GM19324 (cell line): Measurements from ENCODE around the gene STRA8.
A peak's percentile ranks its signal among the peaks of the same experiment; 100 is the strongest.

Experiments used
- ATAC-seq: cut with Tn5 transposase; IDR thresholded peaks from one replicate; pipeline ENCODE4 v1.9.1; 2021; ENCODE audit warnings: mild to moderate bottlenecking, moderate library complexity; ENCODE audit not compliant: unreplicated experiment, low FRiP score

Gene STRA8

DNA sequence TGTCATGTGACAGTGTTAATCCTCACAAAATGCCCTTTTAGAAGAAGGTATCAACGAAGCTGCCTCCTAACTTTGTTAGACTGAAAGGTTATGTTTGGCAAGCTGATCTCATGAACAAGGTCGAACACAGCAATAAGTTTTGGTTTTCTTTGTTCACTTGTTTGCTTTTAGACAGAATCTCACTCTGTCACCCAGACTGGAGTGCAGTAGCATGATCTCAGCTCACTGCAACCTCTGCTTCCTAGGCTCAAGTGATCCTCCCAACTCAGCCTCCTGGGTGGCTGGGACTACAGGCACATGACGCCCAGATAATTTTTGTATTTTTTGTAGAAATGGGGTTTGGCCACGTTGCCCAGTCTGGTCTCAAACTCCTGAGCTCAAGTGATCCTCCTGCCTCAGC lies 1.1 kb downstream of the STRA8 start:
- ATAC-seq, result no peak

DNA sequence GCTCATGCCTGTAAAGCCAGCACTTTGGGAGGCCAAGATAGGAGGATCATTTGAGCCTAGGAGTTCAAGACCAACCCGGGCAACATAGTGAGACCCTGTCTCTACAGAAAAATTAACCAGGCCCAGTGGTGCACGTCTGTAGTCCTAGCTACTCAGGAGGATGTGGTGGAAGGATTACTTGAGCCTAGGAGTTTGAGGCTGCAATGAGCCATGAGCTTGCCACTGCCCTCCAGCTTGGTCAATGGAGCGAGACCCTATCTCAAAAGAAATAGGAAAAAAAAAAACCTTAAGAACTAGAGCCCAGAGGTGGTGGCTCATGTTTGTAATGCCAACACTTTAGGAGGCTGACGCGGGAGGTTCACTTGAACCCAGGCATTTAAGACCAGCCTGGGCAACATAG lies 2.2 kb downstream of the STRA8 start:
- no peak for ATAC-seq

DNA sequence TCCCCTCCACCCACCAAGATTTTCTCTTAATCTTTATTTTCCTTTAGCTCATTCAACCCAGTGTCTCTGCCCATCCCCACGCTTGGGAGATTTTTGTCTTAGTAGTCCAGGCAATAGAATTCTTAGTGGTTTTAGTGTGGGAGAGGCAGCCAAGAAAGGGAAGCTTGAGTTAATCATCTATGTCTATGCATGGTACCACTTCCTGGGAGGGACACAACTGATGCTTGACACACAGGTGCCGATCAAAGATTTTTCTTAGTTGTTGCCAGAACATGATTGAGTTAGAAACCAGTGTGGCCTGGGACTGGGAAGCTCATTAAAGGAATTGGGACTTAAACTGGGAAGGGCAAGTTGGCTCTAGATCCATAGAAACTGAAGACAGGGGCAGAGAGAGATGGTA lies 3.1 kb downstream of the STRA8 start:
- peak; percentile 60 for ATAC-seq

DNA sequence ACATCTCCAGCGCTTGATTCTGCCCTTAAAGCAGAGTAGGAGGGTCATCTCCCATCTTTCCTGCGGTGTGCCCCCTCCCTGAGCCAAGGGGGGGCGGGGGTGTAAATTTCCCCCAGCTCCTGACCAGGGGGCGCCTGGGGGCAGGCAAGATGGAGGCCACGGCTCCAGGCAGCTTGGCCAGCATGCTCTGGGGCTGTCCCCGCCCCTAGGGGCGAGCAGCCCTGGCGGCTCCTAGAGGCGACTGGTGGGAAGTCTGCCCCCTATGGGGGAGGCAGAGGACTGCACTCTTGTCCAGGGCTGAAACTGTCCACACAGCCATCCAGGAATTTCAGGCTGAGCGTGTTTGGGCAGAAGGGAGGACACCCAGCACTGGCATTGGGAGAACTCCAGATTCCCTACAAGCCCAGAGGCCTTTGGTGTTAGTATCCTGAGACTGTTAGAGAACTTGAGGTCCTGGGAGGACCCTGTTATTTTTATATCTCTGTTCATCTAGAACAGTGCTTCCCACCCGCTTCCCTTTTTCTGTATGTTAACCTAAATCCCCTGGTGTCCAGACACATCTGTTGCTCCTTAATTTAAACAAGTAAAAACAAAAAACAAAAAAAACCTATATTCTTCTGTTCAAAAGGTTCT lies 4.6 kb downstream of the STRA8 start:
- no peak for ATAC-seq

DNA sequence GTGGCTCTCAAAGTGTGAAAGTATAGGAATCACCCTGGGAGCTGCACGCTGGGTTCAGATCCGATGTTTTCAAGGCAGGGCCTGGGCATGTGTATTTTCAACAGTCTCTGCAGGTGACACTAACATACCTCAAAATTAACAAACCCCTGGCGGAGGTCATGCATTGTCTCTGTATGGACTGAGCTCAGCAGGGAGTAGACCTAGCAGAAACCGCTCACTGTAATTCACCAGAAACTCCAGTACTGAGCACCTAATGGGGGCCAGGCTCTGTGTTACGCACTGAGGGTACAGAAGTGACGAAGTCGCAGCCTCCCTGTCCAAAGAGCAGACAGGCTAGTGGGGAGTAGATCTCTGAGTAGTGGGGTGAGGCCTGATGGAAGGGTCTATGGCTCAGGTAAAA lies 5.6 kb downstream of the STRA8 start:
- ATAC-seq, result no peak

DNA sequence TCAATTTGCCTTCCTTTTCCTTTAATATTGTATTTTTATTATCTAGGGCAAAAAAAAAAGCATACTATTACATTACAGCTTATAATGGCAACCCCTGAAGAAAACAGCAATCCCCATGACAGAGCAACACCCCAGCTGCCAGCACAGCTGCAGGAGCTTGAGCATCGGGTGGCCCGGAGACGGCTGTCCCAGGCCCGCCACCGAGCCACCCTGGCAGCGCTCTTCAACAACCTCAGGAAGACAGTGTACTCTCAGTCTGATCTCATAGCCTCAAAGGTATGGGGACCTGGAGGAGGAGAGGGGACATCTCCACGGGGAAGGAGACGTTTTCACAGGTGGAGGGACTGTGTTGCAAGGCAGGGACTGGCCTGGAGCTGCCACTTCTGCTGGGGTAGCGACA lies 6.8 kb downstream of the STRA8 start:
- no peak for ATAC-seq

DNA sequence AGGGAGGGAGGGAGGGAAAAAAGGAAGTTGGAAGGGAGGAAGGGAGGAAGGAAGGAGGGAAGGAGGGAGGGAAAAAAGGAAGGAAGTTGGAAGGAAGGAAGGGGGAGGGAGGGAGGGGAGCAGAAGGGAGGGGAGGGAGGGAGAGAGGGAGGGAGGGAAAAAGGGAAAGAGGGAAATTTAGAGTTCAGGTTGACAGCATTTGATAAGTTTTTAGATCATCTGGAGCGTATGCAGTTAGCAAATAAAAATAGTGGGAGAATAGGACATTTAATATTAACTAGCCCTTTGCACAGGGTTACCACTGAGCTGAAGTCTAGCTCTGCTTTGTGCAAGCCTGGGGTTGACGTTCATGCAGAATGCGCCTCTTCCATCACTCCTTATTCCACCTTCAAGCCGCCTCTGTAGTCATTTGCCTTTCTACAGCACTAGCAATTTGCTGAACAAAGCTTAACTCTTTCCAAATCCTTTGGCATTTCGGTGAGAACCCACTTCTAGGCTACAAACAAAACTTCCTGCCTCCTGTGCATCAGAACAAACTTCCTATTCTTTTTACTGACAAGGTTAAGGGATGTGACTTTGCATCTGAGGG lies 8.6 kb downstream of the STRA8 start:
- ATAC-seq, result no peak

DNA sequence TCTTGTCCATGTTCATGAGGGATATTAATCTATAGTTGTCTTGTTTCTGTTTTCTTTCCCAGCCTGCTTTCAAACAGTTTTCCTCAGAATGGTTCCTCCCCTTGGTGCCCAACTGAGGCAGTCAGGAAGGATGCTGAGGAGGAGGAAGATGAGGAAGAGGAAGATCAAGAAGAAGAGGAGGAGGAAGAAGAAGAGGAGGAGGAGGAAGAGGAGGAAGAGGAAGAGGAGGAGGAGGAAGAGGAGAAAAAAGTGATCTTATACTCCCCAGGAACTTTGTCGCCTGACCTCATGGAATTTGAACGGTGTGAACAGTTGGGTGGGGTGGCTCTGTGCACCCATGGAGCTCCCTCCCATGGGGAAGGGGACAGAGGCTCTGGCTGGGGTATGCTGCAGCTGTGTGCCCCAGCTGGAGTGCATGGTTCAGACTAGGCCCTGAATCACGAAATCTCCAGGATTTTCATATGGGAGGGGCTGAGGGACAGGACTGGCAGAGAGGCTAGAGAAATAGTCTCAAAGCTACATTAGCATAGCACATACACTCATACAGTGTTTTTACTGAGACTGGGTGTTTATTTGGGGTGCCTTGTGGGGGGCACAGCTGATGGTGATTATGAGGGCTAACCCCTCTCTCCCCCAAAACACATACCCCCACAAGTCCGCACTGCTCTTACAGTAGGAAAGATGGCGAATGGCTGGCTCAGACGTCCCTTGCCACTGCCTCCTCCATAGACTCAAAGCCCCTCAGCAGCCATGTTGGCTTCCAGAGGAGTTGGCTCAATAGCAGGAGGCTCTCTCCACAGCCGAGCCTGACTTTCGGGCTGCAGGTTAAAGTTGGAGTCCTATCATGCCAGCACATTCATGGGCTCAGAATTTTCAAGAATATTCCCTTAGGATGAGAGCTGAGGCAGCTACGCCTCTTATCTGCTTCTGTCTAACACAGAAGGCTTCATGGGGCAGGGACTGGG lies 11.9 kb downstream of the STRA8 start:
- ATAC-seq, result no peak

DNA sequence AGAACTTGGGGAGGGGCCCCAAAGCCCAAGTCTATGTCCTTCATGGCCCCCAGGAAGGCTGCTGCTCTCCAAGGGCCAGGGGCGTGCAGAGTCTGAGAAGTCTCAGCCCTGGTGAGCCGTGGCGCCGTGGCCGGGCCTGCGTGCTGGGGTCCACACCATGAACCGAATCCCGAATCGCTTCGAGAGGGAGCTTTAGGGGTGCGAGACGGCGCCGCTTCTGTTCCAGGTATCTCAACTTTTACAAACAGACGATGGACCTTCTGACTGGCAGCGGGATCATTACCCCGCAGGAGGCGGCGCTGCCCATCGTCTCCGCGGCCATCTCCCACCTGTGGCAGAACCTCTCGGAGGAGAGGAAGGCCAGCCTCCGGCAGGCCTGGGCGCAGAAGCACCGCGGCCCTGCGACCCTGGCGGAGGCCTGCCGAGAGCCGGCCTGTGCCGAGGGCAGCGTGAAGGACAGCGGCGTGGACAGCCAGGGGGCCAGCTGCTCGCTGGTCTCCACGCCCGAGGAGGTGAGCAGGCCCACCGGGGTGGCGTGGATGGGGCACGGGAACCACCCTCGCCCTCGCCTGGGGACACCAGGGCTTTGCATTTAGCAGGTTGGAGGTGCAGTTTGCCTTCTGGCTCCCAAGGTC lies 12.7 kb downstream of the STRA8 start:
- ATAC-seq, result no peak

DNA sequence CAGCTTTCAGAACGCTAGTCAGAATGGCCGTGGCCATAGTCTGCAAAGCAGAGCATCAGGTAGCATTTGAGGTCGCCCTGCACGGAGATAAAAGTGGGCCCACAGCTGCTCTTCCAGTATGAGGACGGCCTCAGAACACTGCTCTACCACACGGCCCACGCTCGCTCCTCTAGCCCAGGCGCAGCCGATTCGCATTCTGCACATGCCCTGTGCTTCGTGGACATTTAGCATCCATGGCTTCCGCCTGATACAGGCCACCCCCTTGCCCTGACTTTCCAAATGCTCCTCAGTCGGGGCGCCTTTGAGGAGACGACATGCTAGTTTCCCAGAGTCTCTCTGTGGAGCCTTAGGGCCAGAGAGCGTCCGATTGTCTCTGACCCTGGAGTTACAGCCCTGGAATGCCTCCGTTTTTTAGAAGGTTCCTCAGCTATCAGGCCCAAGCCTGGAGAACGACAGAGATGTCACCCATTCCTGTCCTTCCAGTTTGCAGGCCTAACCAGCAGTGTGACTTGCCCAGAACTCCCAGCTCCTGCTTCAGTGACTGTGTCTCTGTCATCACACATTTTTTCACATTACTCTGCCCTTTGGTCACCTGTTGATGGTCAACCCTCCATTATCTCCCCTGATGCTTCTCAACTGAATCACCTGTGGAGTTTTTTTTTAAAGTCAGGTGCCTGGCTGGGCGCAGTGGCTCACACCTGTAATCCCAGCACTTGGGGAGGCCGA lies 14.3 kb downstream of the STRA8 start:
- no peak for ATAC-seq

DNA sequence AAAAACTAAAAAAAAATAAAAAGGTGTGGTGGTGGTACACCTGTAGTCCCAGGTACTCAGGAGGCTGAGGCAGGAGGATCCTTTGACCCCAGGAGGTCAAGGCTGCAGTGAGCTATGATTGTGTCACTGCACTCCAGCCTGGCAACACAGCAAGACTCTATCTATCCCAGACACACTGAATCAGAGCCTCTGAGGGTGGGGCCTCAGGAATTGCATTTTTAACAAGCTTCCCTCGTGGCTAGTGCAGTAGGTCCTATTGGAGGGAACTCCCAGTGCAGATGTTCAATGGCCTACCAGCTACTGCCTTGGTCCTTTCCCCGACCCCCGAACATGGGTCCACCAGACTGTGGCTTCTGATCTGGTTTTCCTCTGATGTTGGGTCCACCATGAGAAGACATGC lies 14.9 kb downstream of the STRA8 start:
- no peak for ATAC-seq

DNA sequence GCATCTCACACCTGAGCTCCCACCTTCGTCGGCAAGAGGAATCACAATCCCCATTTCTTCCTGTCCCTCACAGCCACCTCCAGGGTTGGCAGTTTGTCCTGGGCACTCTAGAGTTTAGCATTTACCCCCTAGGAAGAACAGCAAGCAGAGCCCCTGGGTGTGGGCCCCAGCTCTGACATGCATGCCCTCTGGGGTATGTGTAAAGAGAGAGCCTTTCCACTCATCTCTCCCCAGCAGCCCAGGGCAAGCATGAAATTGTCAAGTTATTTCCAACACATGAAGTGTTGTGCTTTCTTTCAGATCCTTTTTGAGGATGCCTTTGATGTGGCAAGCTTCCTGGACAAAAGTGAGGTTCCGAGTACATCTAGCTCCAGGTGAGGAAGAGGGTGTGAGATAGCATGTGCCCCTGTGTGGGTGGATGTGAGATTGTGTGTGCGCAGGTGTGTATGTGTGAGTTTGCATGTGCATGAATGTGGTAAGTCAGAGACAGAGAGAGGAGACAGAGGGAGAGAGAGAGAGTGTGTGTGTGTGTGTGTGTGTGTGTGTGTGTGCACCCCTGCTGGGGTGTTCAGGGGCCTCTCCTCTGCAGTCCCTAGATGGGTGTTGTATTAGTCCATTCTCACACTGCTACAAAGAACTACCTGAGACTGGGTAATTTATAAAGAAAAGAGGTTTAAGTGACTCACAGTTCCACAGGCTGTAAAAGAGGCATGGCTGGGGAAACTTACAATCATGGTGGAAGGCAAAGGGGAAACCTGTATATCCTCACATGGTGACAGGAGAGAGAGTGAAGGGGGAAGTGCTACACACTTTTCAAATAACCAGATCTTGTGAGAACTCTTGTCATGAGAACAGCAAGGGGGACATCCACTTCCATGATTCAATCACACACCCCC lies 18.1 kb downstream of the STRA8 start:
- ATAC-seq, result no peak

DNA sequence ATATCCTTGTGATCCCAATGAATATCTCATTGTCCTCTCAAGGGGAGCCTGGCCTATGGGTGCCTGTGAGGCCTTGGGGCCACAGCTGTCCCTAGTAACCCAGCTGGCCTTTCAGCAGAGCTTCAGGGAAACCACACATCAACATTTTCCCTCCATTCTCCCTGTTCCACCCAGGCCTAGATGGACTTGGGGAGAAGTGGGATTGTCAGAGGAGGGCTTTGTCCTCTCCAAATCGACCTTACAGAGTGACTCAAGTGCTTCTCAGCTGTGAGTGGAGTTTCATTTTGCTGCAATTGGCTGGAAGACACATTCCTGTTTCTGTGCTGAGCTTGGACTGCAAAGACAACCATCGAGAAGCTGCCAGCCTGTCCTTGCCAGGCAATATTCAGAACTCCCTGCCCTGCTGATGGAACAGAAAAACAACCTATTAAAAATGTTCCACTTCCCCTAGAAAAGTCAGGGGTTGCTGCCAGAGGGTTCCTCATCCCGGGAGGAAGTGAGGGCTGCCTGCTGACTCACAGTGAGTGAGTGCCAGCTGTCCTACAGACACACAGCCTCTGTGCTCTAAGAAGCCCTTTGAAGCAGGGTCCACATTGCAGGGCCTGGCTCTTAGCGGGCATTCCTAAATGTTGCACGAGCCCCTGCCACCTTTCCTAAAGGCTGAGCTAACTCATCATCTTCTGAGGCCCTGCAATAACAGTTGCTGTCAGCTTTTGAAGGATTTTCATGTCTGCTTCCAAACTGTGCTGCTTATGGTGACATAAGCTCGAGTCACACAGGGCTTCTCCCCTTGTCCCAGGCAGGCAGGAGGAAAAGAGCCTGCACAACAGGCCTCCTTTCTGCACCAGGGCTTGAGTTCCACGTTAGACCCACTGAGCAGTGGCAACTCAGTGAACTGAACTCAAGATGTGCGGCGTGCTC lies 20.5 kb downstream of the STRA8 start:
- no peak for ATAC-seq

DNA sequence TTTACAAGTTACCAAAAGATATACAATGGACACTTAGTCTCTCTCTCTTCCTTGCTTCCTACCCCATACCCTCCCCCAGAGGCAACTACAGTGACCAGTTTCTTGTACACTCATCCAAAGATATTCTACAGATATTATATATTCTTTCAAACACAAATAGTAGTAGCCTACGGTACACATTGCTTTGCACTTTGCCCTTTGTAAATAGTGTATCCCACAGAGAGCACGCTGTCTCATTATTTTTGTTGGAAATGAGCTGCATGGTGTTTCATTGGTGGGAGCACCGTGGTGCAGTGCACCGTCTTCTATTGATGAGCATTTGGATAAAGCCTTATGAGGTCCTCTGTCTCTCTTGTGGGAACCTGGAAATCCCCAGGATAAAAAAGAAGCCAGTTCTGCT lies 24.2 kb downstream of the STRA8 start:
- no peak for ATAC-seq

DNA sequence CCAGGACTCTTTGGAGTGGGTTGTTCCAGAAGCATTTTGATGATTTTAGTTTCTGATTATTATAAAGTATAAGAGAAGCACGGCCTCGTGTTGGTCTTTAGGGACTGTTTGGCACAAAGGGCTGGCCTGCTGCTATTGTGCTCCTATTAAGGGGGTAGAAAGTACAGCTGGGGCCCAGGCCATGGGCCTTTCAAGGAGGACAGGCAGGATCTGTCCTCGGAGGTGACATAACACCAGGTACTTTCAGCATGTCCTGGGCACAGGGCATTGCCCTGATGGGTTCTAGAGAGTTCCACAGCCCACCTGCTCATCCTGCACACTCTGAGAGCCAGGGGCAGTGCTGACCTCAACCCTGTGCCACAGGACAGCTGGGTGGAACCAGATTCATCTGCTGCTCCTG lies 24.9 kb downstream of the STRA8 start:
- ATAC-seq, result no peak

DNA sequence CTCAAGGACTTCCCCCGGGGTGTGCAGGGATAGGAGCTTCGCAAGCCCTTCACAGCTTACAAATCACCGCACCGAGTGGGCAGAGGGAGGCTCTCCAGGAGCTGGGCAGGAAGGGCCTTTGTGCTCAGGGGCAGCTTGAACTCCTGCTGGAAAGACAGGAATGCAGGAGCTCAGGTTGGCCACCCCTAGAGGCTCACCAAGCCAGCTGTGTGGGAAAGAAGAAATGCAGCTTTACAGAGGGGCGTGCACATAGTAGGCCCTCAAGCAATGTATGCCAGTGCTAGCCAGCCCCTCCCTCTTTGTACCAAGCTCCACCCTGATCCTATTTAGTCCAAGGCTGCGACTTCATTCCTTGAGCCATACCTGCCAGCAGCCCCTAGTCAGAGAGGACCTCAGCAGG lies 26.1 kb downstream of the STRA8 start:
- ATAC-seq, result no peak

DNA sequence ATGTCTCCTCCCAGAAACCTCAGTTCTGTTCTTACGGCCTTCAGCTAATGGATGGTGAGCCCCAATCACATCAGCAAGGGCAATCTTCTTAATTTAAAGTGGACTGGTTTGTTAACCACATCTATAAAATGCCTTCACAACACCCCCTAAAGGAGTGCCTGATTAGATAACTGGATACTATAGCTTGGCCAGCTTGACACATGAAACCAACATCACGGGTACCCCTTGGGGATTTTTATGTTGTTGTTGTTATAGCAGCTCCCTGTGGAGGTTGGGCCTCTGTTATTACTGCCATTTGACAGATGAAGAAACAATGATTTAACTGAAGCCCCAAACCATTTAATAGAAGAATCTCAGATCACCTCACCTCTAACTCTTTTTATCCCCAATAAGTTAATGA lies 26.8 kb downstream of the STRA8 start:
- ATAC-seq, result no peak

DNA sequence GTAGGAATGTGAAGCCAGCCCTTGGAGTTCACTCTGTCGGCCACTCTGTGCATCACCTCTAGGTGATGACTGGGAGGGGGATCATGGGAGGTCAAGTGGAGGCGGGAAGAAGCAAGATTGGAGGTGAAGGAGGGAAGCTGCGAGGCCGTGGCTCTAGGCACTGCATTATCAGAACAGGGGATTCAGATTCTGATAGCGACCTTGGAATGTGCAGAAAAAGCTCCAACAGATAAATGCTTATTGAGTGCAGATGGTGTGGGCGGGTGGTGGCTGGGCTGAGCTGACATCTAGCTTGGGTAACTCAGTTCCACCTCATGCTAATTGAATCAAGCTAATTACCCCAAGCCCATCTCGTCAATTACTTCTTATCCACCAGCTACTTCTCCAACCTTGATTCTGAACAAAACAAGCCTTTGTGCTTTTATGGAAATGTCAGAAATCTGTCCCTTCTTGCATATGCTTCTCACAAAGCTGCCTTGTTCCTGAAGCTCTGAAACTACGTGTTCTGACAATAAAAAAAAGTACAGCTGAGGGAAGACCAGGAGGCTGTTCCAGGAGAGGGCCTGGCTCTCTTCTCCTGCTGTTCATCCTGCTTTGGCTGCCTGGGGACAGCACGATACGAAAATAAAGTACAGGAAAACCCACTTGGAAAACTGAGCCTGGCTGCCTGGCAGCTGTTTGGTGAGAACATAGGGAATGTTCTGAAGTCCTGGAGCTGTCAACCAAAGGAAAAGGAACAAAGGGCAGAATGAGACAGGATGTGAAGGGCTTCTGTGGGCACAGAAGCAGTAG lies 27.5 kb downstream of the STRA8 start:
- ATAC-seq, result no peak
